Cardiac fibroblast (primary cell): ENCODE measurements around the gene WDR74.
"Not testable (repeated sequence)": the region's sequence is repeated elsewhere in the genome, so short reads cannot be mapped to it uniquely, and the experiment has no call there.

ENCODE experiments used
- DNase-seq, 2 donors: peaks; one replicate each; pipeline versions ENCODE4 v3.0.0 to v3.0.0-alpha.2; 2010; ENCODE audit warnings: low read depth in 2 of 2
- H3K4me3 ChIP-seq, 2 donors: replicated peaks in 1 of 2; 1 replicate in 1 of 2; 2 replicates in 1 of 2; pipeline ENCODE4 v1.5.1; 2011; ENCODE audit warnings: low read depth in 2 of 2, low read length in 2 of 2, mild to moderate bottlenecking in 2 of 2, moderate library complexity in 1 of 2
- TF ChIP-seq, protein P1 (sequence below): IDR thresholded peaks from one replicate; pipeline ENCODE4 v1.5.1; 2011; ENCODE audit warnings: low read depth, mild to moderate bottlenecking, low read length, inconsistent platforms

Gene WDR74

DNA sequence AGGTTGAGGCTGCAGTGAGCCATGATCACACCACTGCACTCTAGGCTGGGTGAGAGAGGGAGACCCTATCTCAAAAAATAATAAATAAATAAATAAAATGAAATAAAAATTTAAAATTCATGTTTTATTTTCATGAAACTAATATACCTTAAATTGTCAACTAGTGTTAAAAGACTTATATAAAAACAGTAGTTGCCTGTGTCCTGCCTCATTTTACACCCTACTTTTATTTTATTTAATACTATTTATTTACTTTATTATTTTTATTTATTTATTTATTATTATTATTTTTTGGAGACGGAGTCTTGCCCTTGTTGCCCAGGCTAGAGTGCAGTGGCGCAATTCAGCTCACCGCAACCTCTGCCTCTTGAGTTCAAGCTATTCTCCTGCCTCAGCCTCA, 4.8 kb upstream of the WDR74 start:
- TF ChIP-seq, protein P1, sequence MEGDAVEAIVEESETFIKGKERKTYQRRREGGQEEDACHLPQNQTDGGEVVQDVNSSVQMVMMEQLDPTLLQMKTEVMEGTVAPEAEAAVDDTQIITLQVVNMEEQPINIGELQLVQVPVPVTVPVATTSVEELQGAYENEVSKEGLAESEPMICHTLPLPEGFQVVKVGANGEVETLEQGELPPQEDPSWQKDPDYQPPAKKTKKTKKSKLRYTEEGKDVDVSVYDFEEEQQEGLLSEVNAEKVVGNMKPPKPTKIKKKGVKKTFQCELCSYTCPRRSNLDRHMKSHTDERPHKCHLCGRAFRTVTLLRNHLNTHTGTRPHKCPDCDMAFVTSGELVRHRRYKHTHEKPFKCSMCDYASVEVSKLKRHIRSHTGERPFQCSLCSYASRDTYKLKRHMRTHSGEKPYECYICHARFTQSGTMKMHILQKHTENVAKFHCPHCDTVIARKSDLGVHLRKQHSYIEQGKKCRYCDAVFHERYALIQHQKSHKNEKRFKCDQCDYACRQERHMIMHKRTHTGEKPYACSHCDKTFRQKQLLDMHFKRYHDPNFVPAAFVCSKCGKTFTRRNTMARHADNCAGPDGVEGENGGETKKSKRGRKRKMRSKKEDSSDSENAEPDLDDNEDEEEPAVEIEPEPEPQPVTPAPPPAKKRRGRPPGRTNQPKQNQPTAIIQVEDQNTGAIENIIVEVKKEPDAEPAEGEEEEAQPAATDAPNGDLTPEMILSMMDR = no peak
- no peak overlapping the region for H3K4me3 ChIP-seq
- DNase-seq = no peak

DNA sequence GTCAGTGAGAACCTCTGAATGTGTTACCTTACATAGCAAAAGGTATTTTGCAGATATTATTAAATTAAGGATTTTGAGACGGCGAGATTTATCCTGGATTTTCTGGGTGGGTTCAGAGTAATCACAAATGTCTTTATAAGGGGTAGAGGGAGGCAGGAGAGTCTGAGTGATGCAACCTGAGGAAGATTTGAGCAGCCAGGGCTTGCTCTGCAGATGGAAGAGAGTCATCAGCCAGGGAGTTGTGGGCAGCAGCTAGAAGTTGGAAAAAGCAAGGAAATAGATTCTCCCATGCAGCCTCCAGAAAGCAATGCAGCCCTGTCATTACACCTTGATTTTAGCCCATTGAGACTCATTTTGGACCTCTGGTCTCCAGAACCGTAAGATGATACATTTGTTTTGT, 4.1 kb upstream of the WDR74 start:
- no peak overlapping the region for H3K4me3 ChIP-seq
- TF ChIP-seq, protein P1 = no peak
- no peak for DNase-seq

DNA sequence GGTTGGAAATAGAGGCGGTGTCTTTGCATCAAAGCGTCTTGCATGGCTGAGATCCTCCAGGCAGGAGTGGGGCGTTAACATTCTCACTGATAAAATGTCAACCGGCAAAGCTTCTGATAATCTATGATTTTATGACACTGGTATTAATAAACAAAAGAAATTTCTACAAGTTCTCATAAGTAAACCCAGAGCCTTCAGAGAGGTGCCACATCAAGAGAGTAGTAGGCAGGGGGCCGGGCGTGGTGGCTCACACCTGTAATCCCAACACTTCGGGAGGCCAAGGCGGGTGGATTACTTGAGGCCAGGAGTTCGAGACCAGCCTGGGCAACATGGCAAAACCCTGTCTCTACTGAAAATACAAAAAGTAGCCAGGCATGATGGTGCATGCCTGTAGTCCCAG, 3.5 kb upstream of the WDR74 start:
- not testable (repeated sequence) for DNase-seq, H3K4me3 ChIP-seq

DNA sequence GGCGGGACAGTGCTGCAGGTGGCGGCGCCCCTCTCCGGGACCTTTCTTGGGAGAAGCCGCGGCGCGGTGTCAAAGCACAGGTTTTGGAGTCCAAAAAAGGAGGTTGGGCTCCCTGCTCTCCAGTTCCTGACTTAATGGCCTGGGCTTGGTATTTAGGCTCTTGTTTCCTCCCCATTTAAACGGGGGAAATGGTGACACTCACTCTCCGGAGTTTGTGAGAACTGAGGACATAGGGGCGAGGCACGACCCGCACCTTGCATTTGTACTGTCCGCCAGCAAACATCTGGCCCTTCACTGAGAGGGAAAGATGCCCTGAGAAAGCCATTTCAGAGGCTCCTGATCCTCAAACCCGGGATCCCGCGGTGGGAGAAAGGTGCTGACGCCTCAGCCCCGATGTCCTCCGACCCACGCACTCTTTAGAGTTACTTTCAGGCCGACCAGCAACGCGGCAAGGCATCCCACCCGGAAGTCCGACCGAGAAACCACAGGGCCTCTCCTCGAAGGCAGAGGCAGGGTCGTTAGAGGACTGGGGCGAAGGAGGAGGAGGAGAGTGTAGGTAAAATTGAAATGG, 2.9 kb upstream of the WDR74 start:
- DNase-seq = peak in 1 of 2 donors; percentile 26
- TF ChIP-seq, protein P1 = no peak
- peak overlapping the region; percentile 26 to 29 for H3K4me3 ChIP-seq

DNA sequence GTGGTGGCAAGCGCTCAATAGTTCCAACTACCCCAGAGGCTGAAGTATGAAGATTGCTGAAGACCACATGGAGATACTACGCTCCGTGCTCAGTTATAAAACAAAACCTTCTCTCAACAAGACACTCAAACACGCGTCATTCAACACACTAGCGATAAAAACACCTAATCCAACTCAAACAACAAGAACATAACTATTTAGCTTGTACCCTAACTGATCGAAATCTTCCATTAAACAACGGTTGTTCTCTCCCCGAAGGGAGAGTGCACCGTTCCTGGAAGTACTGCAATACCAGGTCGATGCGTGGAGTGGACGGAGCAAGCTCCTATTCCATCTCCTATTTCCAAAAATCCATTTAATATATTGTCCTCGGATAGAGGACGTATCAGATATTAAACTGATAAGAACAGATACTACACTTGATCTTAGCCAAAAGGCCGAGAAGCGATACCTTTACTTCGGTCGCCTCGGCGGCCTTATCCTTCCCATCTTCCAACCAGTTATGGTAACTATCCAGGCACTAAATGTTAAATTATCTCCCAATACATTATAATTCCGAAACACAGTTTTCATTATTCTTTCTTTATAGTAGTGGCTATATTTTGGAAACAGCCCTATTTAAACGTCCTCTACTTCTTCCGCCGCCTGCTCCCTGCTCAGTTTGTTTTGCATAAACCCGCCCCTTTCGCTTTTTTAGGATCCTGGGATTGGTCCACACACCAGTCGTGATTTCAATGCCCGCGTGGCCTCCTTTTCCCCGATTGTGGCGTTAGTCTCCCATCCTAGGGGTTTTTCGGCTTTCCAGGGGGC, 2.2 kb upstream of the WDR74 start:
- peak overlapping the region; percentile 26 to 29 for H3K4me3 ChIP-seq
- TF ChIP-seq, protein P1 = no peak
- DNase-seq = peak; percentile 99 to 100

DNA sequence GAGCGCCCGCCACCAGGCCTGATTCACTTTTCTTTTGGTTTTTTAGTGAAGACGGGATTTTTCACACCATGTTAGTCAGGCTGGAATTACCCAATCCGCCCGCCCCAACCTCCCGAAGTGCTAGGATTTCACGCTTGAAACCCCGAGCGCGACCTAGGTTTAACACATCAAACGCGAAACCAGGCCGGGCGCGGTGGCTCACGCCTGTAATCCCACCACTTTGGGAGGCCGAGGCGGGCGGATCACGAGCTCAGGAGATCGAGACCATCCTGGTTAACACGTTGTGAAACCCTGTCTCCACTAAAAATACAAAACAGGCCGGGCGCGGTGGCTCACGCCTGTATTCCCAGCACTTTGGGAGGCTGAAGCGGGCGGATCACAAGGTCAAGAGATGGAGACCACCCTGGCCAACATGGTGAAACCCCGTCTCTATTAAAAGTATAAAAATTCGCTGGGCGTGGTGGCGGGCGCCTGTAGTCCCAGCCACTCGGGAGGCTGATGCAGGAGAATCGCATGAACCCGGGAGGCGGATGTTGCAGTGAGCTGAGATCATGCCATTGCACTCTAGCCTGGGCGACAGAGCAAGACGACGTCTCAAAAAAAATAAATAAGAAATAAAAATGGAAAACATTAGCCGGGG, 1.5 kb upstream of the WDR74 start:
- H3K4me3 ChIP-seq = peak overlapping the region; percentile 97 to 99

DNA sequence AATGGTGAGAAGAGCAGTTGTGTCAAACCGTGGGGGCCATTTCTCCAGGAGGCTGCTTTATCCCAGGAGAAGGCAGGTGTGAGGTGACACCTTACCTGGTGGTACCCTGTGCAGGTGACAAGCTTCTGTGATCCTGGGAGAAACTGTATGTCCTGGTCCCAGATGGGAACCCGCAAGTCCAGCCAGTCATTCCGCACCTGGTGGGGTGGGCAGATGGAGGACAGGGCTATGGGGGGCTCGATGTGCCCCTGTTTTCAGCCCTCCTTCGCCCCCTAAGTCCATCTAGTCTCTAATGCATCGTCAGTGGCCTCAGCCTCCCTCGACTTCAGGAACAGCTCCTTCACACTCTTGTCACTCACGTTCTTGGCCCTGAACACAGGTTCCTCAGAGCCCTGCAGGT, 4.1 kb downstream of the WDR74 start:
- DNase-seq = no peak
- TF ChIP-seq, protein P1 = no peak
- no peak overlapping the region for H3K4me3 ChIP-seq

More for the DNA sequence above, 1.5 kb upstream of the WDR74 start:
- DNase-seq = peak; percentile 79 to 88
